Measurements from ENCODE around the gene HIRIP3. TPM values are rescaled to one million over a fixed set of nuclear protein-coding genes. Genes with fewer than 3 reads are reported as not detected.

The HIRIP3 gene
- polyA plus RNA-seq, 2 of the 4 experiments (the other 2 are of a cell fraction): 11.5 to 16.7 TPM

DNA sequence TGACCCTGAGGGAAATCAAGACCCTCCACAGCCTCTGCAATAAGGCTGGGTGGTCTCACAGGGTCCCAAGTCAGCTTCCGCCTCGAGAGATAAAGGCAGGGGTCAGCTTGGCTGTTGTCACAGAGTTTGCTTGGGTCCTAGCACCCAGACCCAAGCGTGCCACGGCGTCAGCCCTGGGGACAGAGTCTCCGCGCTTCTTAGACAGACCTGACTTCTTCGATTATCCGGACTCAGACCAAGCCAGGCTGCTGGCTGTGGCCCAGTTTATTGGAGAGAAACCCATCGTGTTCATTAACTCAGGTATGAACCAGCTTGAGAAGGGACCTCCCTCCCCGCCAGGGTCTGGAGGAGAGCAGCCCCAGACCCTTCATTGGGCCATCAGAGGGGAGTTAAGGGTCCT is 28.2 kb upstream of the HIRIP3 start:
- 57% methylated on average over 6 of the region's 11 CpGs for WGBS (ENCODE audit: missing lambda C conversion rate)
- CTCF ChIA-PET: interaction anchor here (0.9 to 2.7 kb wide), 11 partner anchors 8 to 324 kb away, joined by 3 to 25 read pairs (median 5); partner anchors contain the start of genes MVP and TLCD3B
- Histone ChIP-seq H3K4me2 (no peak overlapping the region), H3K9me3 (no peaks in the 10 kb centered on the region), H3K4me1 (no peaks in the 10 kb centered on the region), H3K27ac (no peak overlapping the region), H3K4me3 (no peak overlapping the region)
- TF ChIP-seq CHD4 (IDR thresholded peaks at IDR 0.05; ENCODE audit: borderline replicate concordance): no peak
- no peak for TF ChIP-seq EHMT2 (IDR thresholded peaks at IDR 0.05; ENCODE audit: low read depth)
- no peak for TF ChIP-seq SREBF2 (IDR thresholded peaks at IDR 0.05)
- TF ChIP-seq RFX5 (IDR thresholded peaks at IDR 0.05): no peak
- TF ChIP-seq, protein P1, sequence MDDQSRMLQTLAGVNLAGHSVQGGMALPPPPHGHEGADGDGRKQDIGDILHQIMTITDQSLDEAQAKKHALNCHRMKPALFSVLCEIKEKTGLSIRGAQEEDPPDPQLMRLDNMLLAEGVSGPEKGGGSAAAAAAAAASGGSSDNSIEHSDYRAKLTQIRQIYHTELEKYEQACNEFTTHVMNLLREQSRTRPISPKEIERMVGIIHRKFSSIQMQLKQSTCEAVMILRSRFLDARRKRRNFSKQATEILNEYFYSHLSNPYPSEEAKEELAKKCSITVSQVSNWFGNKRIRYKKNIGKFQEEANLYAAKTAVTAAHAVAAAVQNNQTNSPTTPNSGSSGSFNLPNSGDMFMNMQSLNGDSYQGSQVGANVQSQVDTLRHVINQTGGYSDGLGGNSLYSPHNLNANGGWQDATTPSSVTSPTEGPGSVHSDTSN (IDR thresholded peaks at IDR 0.05): no peak
- no peak for TF ChIP-seq KDM1A (IDR thresholded peaks at IDR 0.05; ENCODE audit: low read depth)
- no peak for TF ChIP-seq NFE2L2 (conservative IDR thresholded peaks at IDR 0.05; ENCODE audit: low read length)
- TF ChIP-seq ZNF302 (CRISPR knock-in tag; IDR thresholded peaks at IDR 0.05): no peak
- no peak for TF ChIP-seq JUNB (IDR thresholded peaks at IDR 0.05)
- TF ChIP-seq, protein P2, sequence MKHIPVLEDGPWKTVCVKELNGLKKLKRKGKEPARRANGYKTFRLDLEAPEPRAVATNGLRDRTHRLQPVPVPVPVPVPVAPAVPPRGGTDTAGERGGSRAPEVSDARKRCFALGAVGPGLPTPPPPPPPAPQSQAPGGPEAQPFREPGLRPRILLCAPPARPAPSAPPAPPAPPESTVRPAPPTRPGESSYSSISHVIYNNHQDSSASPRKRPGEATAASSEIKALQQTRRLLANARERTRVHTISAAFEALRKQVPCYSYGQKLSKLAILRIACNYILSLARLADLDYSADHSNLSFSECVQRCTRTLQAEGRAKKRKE (CRISPR knock-in tag; IDR thresholded peaks at IDR 0.05; ENCODE audit: low read depth): no peak
- no peak for TF ChIP-seq CHD2 (IDR thresholded peaks at IDR 0.05; ENCODE audit: low read length, partially characterized antibody)
- TF ChIP-seq FOSL2 (IDR thresholded peaks at IDR 0.05): no peak
- no peak for TF ChIP-seq FOSL2 (CRISPR knock-in tag; IDR thresholded peaks at IDR 0.05)
- TF ChIP-seq, protein P3, sequence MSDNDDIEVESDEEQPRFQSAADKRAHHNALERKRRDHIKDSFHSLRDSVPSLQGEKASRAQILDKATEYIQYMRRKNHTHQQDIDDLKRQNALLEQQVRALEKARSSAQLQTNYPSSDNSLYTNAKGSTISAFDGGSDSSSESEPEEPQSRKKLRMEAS (IDR thresholded peaks at IDR 0.05): no peak
- TF ChIP-seq CBX2 (IDR thresholded peaks at IDR 0.05; ENCODE audit: borderline replicate concordance, low read depth): no peak
- DNase-seq (ENCODE audit: low read depth in 1 of 2, low spot score in 1 of 2) (no peak), FAIRE-seq (no peak), ATAC-seq (no peak)
- POLR2A ChIA-PET: no interaction called here

DNA sequence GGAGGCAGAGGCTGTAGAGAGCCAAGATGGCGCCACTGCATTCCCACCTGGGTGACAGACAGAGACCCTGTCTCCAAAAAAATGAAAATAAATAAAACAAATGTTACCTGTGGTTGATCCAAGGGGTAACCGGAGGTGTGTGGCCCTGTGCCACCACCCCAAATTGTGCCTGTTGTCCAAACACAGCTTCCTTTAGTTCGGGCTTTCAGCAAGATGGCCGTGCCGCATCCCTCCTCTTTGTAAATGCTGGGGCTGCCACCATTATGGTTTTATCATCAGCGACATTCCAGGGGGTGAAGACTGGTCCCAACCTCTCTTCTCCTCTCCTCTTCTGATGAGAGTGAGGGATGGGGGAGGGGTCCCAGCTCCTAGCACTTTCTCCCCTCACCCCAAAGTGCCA is 27.5 kb upstream of the HIRIP3 start, which contains the start of gene C16orf92:
C16orf92 (plus strand) TSS at position 312 of the 400 bp plus-strand sequence. CDS start 143 bp downstream, outside the sequence.
- POLR2A ChIA-PET: no interaction called here

More for the DNA sequence above, 27.5 kb upstream of the HIRIP3 start, which contains the start of gene C16orf92:
- ATAC-seq (no peak), FAIRE-seq (no peak), DNase-seq (ENCODE audit: low read depth in 1 of 2, low spot score in 1 of 2) (no peak)
- Histone ChIP-seq H3K27ac (no peak within 1 kb of the TSS), H3K4me2 (no peak within 1 kb of the TSS), H3K9me3 (no peaks in the 10 kb centered on the region), H3K4me3 (no peak within 1 kb of the TSS), H3K4me1 (no peaks in the 10 kb centered on the region)
- TF ChIP-seq ESRRA (IDR thresholded peaks at IDR 0.05; ENCODE audit: borderline replicate concordance, low read length): no peak
- TF ChIP-seq MAZ (IDR thresholded peaks at IDR 0.05; ENCODE audit: borderline replicate concordance, low read depth, low read length): no peak
- no peak for TF ChIP-seq RARB (CRISPR knock-in tag; IDR thresholded peaks at IDR 0.05)
- TF ChIP-seq, protein P4, sequence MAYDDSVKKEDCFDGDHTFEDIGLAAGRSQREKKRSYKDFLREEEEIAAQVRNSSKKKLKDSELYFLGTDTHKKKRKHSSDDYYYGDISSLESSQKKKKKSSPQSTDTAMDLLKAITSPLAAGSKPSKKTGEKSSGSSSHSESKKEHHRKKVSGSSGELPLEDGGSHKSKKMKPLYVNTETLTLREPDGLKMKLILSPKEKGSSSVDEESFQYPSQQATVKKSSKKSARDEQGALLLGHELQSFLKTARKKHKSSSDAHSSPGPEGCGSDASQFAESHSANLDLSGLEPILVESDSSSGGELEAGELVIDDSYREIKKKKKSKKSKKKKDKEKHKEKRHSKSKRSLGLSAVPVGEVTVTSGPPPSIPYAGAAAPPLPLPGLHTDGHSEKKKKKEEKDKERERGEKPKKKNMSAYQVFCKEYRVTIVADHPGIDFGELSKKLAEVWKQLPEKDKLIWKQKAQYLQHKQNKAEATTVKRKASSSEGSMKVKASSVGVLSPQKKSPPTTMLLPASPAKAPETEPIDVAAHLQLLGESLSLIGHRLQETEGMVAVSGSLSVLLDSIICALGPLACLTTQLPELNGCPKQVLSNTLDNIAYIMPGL (CRISPR knock-in tag; IDR thresholded peaks at IDR 0.05; ENCODE audit: borderline replicate concordance): no peak
- no peak for TF ChIP-seq MYC (IDR thresholded peaks at IDR 0.05; ENCODE audit: borderline replicate concordance, low read length)
- TF ChIP-seq, protein P2 (CRISPR knock-in tag; IDR thresholded peaks at IDR 0.05; ENCODE audit: low read depth): no peak
- no peak for TF ChIP-seq ZC3H11A (IDR thresholded peaks at IDR 0.05)
- TF ChIP-seq KDM1A (IDR thresholded peaks at IDR 0.05; ENCODE audit: low read depth): no peak
- TF ChIP-seq, protein P5, sequence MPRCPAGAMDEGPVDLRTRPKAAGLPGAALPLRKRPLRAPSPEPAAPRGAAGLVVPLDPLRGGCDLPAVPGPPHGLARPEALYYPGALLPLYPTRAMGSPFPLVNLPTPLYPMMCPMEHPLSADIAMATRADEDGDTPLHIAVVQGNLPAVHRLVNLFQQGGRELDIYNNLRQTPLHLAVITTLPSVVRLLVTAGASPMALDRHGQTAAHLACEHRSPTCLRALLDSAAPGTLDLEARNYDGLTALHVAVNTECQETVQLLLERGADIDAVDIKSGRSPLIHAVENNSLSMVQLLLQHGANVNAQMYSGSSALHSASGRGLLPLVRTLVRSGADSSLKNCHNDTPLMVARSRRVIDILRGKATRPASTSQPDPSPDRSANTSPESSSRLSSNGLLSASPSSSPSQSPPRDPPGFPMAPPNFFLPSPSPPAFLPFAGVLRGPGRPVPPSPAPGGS (IDR thresholded peaks at IDR 0.05): no peak
- no peak for TF ChIP-seq CEBPB (IDR thresholded peaks at IDR 0.05)
- TF ChIP-seq NR3C1 (IDR thresholded peaks at IDR 0.05): no peak
- TF ChIP-seq, protein P1 (IDR thresholded peaks at IDR 0.05): no peak
- TF ChIP-seq FOXS1 (CRISPR knock-in tag; IDR thresholded peaks at IDR 0.05): no peak
- CTCF ChIA-PET: interaction anchor here (0.7 to 2.7 kb wide), 19 partner anchors 8 to 368 kb away, joined by 3 to 25 read pairs (median 4); partner anchors contain the start of genes CDIPT, TAOK2 and TLCD3B
- 68% methylated on average over 6 of the region's 6 CpGs for WGBS (ENCODE audit: missing lambda C conversion rate)
